H1 (cell line): Measurements from ENCODE around the gene TBX6. TPM values are rescaled to one million over a fixed set of nuclear protein-coding genes. Genes with fewer than 3 reads are reported as not detected.

Source experiments
- BRCA1 ChIP-seq: IDR thresholded peaks from 2 replicates; pipeline ENCODE4 v1.6.1; 2012; ENCODE audit warnings: low read depth, low read length, improper control_type of control experiment
- JUND ChIP-seq: IDR thresholded peaks from 2 replicates; pipeline ENCODE4 v1.6.1; 2011; ENCODE audit warnings: mild to moderate bottlenecking, improper control_type of control experiment, low read length
- NRF1 ChIP-seq: IDR thresholded peaks from 2 replicates; pipeline ENCODE4 v1.6.1; 2011; ENCODE audit warnings: mild to moderate bottlenecking, low read depth, low read length, improper control_type of control experiment
- RAD21 ChIP-seq, 2 experiments: IDR thresholded peaks in 1 of 2; conservative IDR thresholded peaks in 1 of 2; 2 replicates each; pipeline ENCODE4 v1.6.1; 2011; ENCODE audit warnings: low read depth in 2 of 2, low read length in 2 of 2, improper control_type of control experiment in 1 of 2, inconsistent platforms in 1 of 2, mild to moderate bottlenecking in 1 of 2, moderate library complexity in 1 of 2
- RBBP5 ChIP-seq: IDR thresholded peaks from 2 replicates; pipeline ENCODE4 v1.7.1; 2012; ENCODE audit warnings: low read depth, mild to moderate bottlenecking, inconsistent platforms, low read length, moderate library complexity, borderline replicate concordance
- USF2 ChIP-seq: IDR thresholded peaks from 2 replicates; pipeline ENCODE4 v1.6.1; 2011; ENCODE audit warnings: low read length, improper control_type of control experiment
- polyA plus RNA-seq, 7 experiments: library from polyadenylated mRNA; depleted of rRNA in 3 of 7; stranded (reverse) in 5 of 7; unstranded in 2 of 7; fragments of >200 nt in 5 of 7; fragments of 200-250 nt in 2 of 7; gene quantifications; 1 replicate in 5 of 7; 2 replicates in 1 of 7; 4 replicates in 1 of 7; pipeline versions ENCODE4 v1.2.1 to v1.2.3, GENCODE V29; 2011 to 2013; ENCODE audit warnings: missing spikeins in 2 of 7, mixed read lengths in 2 of 7
- total RNA-seq: library from RNA; stranded (reverse); fragmentation: NEBNext Ultra II Directional; extraction: Animal tissue kit (Norgen Biotek cat#: 25700); gene quantifications from 2 replicates; pipeline ENCODE4 v1.2.1, GENCODE V29; 2021
- TF ChIP-seq, protein P1 (sequence below): fragments of 300-600 bp; sonication (generic); IDR thresholded peaks from 2 replicates; pipeline ENCODE4 v1.7.1; 2012; ENCODE audit warnings: low read length, moderate library complexity, mild to moderate bottlenecking, inconsistent platforms; ENCODE audit not compliant: insufficient replicate concordance
- TF ChIP-seq, protein P2 (sequence below): IDR thresholded peaks from 2 replicates; pipeline ENCODE4 v1.6.1; 2012; ENCODE audit warnings: inconsistent platforms

Gene TBX6
- total and polyA plus RNA-seq, 2 of the 8 experiments (the other 6 are each of a cell fraction or from before 2014, with no cell fraction given): 2.2 to 2.8 TPM

GRCh38 chr16:30085247-30085646 lies 6.5 kb downstream of the TBX6 start (continued):
- TF ChIP-seq, protein P1, sequence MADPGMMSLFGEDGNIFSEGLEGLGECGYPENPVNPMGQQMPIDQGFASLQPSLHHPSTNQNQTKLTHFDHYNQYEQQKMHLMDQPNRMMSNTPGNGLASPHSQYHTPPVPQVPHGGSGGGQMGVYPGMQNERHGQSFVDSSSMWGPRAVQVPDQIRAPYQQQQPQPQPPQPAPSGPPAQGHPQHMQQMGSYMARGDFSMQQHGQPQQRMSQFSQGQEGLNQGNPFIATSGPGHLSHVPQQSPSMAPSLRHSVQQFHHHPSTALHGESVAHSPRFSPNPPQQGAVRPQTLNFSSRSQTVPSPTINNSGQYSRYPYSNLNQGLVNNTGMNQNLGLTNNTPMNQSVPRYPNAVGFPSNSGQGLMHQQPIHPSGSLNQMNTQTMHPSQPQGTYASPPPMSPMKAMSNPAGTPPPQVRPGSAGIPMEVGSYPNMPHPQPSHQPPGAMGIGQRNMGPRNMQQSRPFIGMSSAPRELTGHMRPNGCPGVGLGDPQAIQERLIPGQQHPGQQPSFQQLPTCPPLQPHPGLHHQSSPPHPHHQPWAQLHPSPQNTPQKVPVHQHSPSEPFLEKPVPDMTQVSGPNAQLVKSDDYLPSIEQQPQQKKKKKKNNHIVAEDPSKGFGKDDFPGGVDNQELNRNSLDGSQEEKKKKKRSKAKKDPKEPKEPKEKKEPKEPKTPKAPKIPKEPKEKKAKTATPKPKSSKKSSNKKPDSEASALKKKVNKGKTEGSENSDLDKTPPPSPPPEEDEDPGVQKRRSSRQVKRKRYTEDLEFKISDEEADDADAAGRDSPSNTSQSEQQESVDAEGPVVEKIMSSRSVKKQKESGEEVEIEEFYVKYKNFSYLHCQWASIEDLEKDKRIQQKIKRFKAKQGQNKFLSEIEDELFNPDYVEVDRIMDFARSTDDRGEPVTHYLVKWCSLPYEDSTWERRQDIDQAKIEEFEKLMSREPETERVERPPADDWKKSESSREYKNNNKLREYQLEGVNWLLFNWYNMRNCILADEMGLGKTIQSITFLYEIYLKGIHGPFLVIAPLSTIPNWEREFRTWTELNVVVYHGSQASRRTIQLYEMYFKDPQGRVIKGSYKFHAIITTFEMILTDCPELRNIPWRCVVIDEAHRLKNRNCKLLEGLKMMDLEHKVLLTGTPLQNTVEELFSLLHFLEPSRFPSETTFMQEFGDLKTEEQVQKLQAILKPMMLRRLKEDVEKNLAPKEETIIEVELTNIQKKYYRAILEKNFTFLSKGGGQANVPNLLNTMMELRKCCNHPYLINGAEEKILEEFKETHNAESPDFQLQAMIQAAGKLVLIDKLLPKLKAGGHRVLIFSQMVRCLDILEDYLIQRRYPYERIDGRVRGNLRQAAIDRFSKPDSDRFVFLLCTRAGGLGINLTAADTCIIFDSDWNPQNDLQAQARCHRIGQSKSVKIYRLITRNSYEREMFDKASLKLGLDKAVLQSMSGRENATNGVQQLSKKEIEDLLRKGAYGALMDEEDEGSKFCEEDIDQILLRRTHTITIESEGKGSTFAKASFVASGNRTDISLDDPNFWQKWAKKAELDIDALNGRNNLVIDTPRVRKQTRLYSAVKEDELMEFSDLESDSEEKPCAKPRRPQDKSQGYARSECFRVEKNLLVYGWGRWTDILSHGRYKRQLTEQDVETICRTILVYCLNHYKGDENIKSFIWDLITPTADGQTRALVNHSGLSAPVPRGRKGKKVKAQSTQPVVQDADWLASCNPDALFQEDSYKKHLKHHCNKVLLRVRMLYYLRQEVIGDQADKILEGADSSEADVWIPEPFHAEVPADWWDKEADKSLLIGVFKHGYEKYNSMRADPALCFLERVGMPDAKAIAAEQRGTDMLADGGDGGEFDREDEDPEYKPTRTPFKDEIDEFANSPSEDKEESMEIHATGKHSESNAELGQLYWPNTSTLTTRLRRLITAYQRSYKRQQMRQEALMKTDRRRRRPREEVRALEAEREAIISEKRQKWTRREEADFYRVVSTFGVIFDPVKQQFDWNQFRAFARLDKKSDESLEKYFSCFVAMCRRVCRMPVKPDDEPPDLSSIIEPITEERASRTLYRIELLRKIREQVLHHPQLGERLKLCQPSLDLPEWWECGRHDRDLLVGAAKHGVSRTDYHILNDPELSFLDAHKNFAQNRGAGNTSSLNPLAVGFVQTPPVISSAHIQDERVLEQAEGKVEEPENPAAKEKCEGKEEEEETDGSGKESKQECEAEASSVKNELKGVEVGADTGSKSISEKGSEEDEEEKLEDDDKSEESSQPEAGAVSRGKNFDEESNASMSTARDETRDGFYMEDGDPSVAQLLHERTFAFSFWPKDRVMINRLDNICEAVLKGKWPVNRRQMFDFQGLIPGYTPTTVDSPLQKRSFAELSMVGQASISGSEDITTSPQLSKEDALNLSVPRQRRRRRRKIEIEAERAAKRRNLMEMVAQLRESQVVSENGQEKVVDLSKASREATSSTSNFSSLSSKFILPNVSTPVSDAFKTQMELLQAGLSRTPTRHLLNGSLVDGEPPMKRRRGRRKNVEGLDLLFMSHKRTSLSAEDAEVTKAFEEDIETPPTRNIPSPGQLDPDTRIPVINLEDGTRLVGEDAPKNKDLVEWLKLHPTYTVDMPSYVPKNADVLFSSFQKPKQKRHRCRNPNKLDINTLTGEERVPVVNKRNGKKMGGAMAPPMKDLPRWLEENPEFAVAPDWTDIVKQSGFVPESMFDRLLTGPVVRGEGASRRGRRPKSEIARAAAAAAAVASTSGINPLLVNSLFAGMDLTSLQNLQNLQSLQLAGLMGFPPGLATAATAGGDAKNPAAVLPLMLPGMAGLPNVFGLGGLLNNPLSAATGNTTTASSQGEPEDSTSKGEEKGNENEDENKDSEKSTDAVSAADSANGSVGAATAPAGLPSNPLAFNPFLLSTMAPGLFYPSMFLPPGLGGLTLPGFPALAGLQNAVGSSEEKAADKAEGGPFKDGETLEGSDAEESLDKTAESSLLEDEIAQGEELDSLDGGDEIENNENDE: no peak
- TF ChIP-seq NRF1: no peak
- TF ChIP-seq JUND: no peak
- no peak for TF ChIP-seq RBBP5
- TF ChIP-seq BRCA1: no peak
- TF ChIP-seq, protein P2, sequence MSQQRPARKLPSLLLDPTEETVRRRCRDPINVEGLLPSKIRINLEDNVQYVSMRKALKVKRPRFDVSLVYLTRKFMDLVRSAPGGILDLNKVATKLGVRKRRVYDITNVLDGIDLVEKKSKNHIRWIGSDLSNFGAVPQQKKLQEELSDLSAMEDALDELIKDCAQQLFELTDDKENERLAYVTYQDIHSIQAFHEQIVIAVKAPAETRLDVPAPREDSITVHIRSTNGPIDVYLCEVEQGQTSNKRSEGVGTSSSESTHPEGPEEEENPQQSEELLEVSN: no peak
- TF ChIP-seq RAD21 (IDR thresholded peaks at IDR 0.05 in 1 of 2, conservative IDR thresholded peaks at IDR 0.05 in 1 of 2; ENCODE audit: low read depth in 2 of 2, low read length in 2 of 2): no peak
- TF ChIP-seq USF2: no peak
